PC-3 (cell line): ENCODE measurements around the gene CORO2A. TPM values are rescaled to one million over a fixed set of nuclear protein-coding genes. Genes with fewer than 3 reads are reported as not detected.

ENCODE experiments used
- ATAC-seq: fragments of 200-7000 bp; cut with Tn5 transposase; 2 replicates; pipeline ENCODE4 v1.9.1; 2020; ENCODE audit warnings: mild to moderate bottlenecking, moderate library complexity
- BruUV-seq: library from RNA; stranded (reverse); fragments of 400-500 nt; replicated peaks from 2 replicates; lab custom pipeline; 2021; lab: Mats Ljungman, UMichigan
- CTCF ChIA-PET: fragments of 300-600 bp; sonication (Branson Sonifier 250); formaldehyde crosslinking; loops from one replicate; lab custom pipeline; 2022; ENCODE audit warnings: antibody characterized with exemption; lab: Charles Lee
- POLR2A ChIA-PET: fragments of 300-600 bp; sonication (Branson Sonifier 250); formaldehyde crosslinking; loops from one replicate; lab custom pipeline; 2022; ENCODE audit warnings: antibody characterized with exemption; ENCODE audit not compliant: unreplicated experiment; lab: Charles Lee
- DNase-seq: peaks from one replicate; pipeline ENCODE4 v3.0.0-alpha.2; 2015
- H2AFZ ChIP-seq: fragments of 300-600 bp; sonication (generic); 2 replicates; pipeline ENCODE4 v1.6.0; 2016; ENCODE audit warnings: antibody characterized with exemption, low read length
- H3F3A ChIP-seq: fragments of 300-600 bp; sonication (generic); one replicate; pipeline ENCODE4 v1.6.0; 2017; ENCODE audit warnings: antibody characterized with exemption, low read length, control low read depth, mild to moderate bottlenecking; ENCODE audit not compliant: unreplicated experiment
- H3K27ac ChIP-seq: fragments of 300-600 bp; sonication (generic); 2 replicates; pipeline ENCODE4 v1.5.1; 2016; ENCODE audit warnings: mild to moderate bottlenecking, low read length
- H3K27me3 ChIP-seq: fragments of 300-600 bp; sonication (generic); 2 replicates; pipeline ENCODE4 v1.6.1; 2016; ENCODE audit warnings: low read length, mixed read lengths
- H3K36me3 ChIP-seq: fragments of 300-600 bp; sonication (generic); 2 replicates; pipeline ENCODE4 v1.6.1; 2016; ENCODE audit warnings: low read depth, mixed run types, low read length, mixed read lengths
- H3K4me1 ChIP-seq: fragments of 300-600 bp; sonication (generic); 2 replicates; pipeline ENCODE4 v1.5.1; 2016; ENCODE audit warnings: low read length; ENCODE audit not compliant: insufficient read depth
- H3K4me2 ChIP-seq: fragments of 300-600 bp; sonication (generic); 2 replicates; pipeline ENCODE4 v1.6.0; 2016; ENCODE audit warnings: low read length
- H3K4me3 ChIP-seq: fragments of 300-600 bp; sonication (generic); 2 replicates; pipeline ENCODE4 v1.5.1; 2016; ENCODE audit warnings: mild to moderate bottlenecking, low read length, mixed read lengths
- H3K79me2 ChIP-seq: fragments of 300-600 bp; sonication (generic); 2 replicates; pipeline ENCODE4 v1.6.1; 2017; ENCODE audit warnings: low read length, mixed read lengths
- H3K9ac ChIP-seq: fragments of 300-600 bp; sonication (generic); 2 replicates; pipeline ENCODE4 v1.6.0; 2016; ENCODE audit warnings: mild to moderate bottlenecking, low read length
- H3K9me2 ChIP-seq: fragments of 300-600 bp; sonication (generic); replicated peaks from 2 replicates; pipeline ENCODE4 v1.6.1; 2016; ENCODE audit warnings: mixed run types, low read length, mixed read lengths
- H3K9me3 ChIP-seq: fragments of 300-600 bp; sonication (generic); 2 replicates; pipeline ENCODE4 v1.6.1; 2016; ENCODE audit warnings: low read length, mixed read lengths
- H4K20me1 ChIP-seq: fragments of 300-600 bp; sonication (generic); 2 replicates; pipeline ENCODE4 v1.6.1; 2016; ENCODE audit warnings: low read length, mixed read lengths
- CTCF ChIP-seq: fragments of 300-600 bp; sonication (generic); conservative IDR thresholded peaks from 2 replicates; pipeline ENCODE4 v1.5.1; 2017; ENCODE audit warnings: antibody characterized with exemption, low read depth, mild to moderate bottlenecking, low read length
- EZH2 ChIP-seq: fragments of 300-600 bp; sonication (generic); IDR thresholded peaks from one replicate; pipeline ENCODE4 v1.6.1; 2017; ENCODE audit warnings: antibody characterized with exemption, mild to moderate bottlenecking, low read length; ENCODE audit not compliant: unreplicated experiment
- EZH2phosphoT487 ChIP-seq: fragments of 300-600 bp; sonication (generic); IDR thresholded peaks from 2 replicates; pipeline ENCODE4 v1.6.1; 2018; ENCODE audit warnings: mild to moderate bottlenecking, antibody characterized with exemption, low read length, borderline replicate concordance
- intact Hi-C: fragments of 100-400 bp; cut with micrococcal nuclease; formaldehyde crosslinking; loops from 2 replicates; pipeline ENCODE4 v1.9.0; 2023
- total RNA-seq: library from RNA; depleted of rRNA; stranded (reverse); fragments of >200 nt; gene quantifications from 2 replicates; pipeline ENCODE4 v1.2.3, GENCODE V29; 2014

CORO2A gene
- total RNA-seq, 1 experiment from 2014 or later, result 2.2 TPM

- POLR2A ChIA-PET, result no interaction called here
- TF ChIP-seq EZH2 (no peak), CTCF (no peak), EZH2phosphoT487 (no peak)
- CTCF ChIA-PET, result no interaction called here
- Histone ChIP-seq H3F3A (no peaks in the 10 kb centered on the region), H2AFZ (no peak overlapping the region), H3K79me2 (no peaks in the 10 kb centered on the region), H3K36me3 (no peaks in the 10 kb centered on the region), H3K9me2 (no peaks in the 10 kb centered on the region), H3K4me1 (no peaks in the 10 kb centered on the region), H3K9ac (no peak overlapping the region), H3K4me2 (no peak overlapping the region), H3K4me3 (no peak overlapping the region), H3K27ac (no peak overlapping the region), H4K20me1 (no peaks in the 10 kb centered on the region), H3K27me3 (no peaks in the 10 kb centered on the region), H3K9me3 (no peaks in the 10 kb centered on the region)
- no TSS peak for BruUV-seq
- ATAC-seq (no peak), DNase-seq (no peak)
- intact Hi-C loops, result no loop called here
Measured at GRCh38 chr9:98203153-98203552, 10.7 kb upstream of the CORO2A start.

- no peaks in the 10 kb centered on the region for H3K79me2 ChIP-seq
- ChIA-PET POLR2A (no interaction called here), CTCF (no interaction called here)
- H3K4me3 ChIP-seq, result no peak overlapping the region
- H3K9me2 ChIP-seq, result no peaks in the 10 kb centered on the region
- no peak overlapping the region for H3K9ac ChIP-seq
- DNase-seq (no peak), ATAC-seq (no peak)
- H3K27ac ChIP-seq, result no peak overlapping the region
- TF ChIP-seq EZH2phosphoT487 (no peak), EZH2 (no peak), CTCF (no peak)
- intact Hi-C loops, result no loop called here
- H3F3A ChIP-seq, result no peaks in the 10 kb centered on the region
- H2AFZ ChIP-seq, result no peak overlapping the region
- H3K9me3 ChIP-seq, result no peaks in the 10 kb centered on the region
- H3K4me1 ChIP-seq, result no peaks in the 10 kb centered on the region
- no peaks in the 10 kb centered on the region for H4K20me1 ChIP-seq
- no peak overlapping the region for H3K4me2 ChIP-seq
- H3K36me3 ChIP-seq, result no peaks in the 10 kb centered on the region
- H3K27me3 ChIP-seq, result no peaks in the 10 kb centered on the region
- no TSS peak for BruUV-seq
Measured at GRCh38 chr9:98202252-98202651, 9.8 kb upstream of the CORO2A start.

GRCh38 chr9:98201749-98202148 is 9.3 kb upstream of the CORO2A start:
- Histone ChIP-seq H3F3A (no peaks in the 10 kb centered on the region), H3K36me3 (no peaks in the 10 kb centered on the region), H3K9ac (no peak overlapping the region), H3K27me3 (no peaks in the 10 kb centered on the region), H4K20me1 (no peaks in the 10 kb centered on the region), H2AFZ (no peak overlapping the region), H3K4me1 (no peaks in the 10 kb centered on the region), H3K9me2 (no peaks in the 10 kb centered on the region), H3K79me2 (no peaks in the 10 kb centered on the region), H3K9me3 (no peaks in the 10 kb centered on the region), H3K27ac (no peak overlapping the region), H3K4me2 (no peak overlapping the region), H3K4me3 (no peak overlapping the region)
- intact Hi-C loops, result no loop called here
- no peak for ATAC-seq
- no TSS peak for BruUV-seq
- POLR2A ChIA-PET, result no interaction called here
- CTCF ChIA-PET, result no interaction called here
- DNase-seq, result no peak
- no peak for TF ChIP-seq EZH2phosphoT487
- TF ChIP-seq CTCF, result no peak
- no peak for TF ChIP-seq EZH2
